Stimulated activated memory B cell treated with anti-CD40 and anti-IgM and Interleukin-4, amounts not matched to agents 10 μg/mL and 1 μg/mL and 100 μg/mL, for 72 hours (primary cell): ENCODE results near the gene NDUFA13.
"Not testable (repeated sequence)": the region's sequence is repeated elsewhere in the genome, so short reads cannot be mapped to it uniquely, and the experiment has no call there.

Experiments
- ATAC-seq: fragments of 150-1000 bp; cut with Tn5 transposase; 2 replicates; pipeline ENCODE4 v1.10.0; 2021
- H3K27ac Mint-ChIP-seq: one replicate; pipeline ENCODE4 v1.8.0; 2022; ENCODE audit warnings: mild to moderate bottlenecking, mixed read lengths
- H3K27me3 Mint-ChIP-seq: one replicate; pipeline ENCODE4 v1.8.0; 2022; ENCODE audit warnings: mixed read lengths
- H3K36me3 Mint-ChIP-seq: one replicate; pipeline ENCODE4 v1.8.0; 2022; ENCODE audit warnings: mixed read lengths
- H3K4me1 Mint-ChIP-seq: one replicate; pipeline ENCODE4 v1.8.0; 2022; ENCODE audit warnings: mixed read lengths
- H3K4me3 Mint-ChIP-seq: one replicate; pipeline ENCODE4 v1.8.0; 2022; ENCODE audit warnings: mild to moderate bottlenecking, moderate library complexity, mixed read lengths
- H3K9me3 Mint-ChIP-seq: one replicate; pipeline ENCODE4 v1.8.0; 2022; ENCODE audit warnings: mixed read lengths

The NDUFA13 gene

GRCh38 chr19:19515642-19516519, at the start of gene NDUFA13:
NDUFA13 (plus strand) TSS chr19:19516225; CDS start chr19:19516239, 14 bp downstream.
- no peaks in the 10 kb centered on the region for H3K9me3 Mint-ChIP-seq
- peak within 1 kb of the TSS; percentile 97 for H3K27ac Mint-ChIP-seq

GRCh38 chr19:19468424-19469050, 47.5 kb upstream of the NDUFA13 start:
- Mint-ChIP-seq H3K4me1 (peaks cover 61% of the 10 kb centered on the region), H3K36me3 (peaks cover 56% of the 10 kb centered on the region)

More at GRCh38 chr19:19515642-19516519, at the start of gene NDUFA13:
- Mint-ChIP-seq H3K36me3 (peaks cover 19% of the 10 kb centered on the region), H3K4me3 (peak within 1 kb of the TSS; percentile 82), H3K27me3 (no peaks in the 10 kb centered on the region), H3K4me1 (peaks cover 31% of the 10 kb centered on the region)
- ATAC-seq: peak; percentile 97

GRCh38 chr19:19470579-19470978, 45.4 kb upstream of the NDUFA13 start:
- ATAC-seq: no peak
- no peaks in the 10 kb centered on the region for H3K27me3 Mint-ChIP-seq
- peaks cover 8% of the 10 kb centered on the region for H3K9me3 Mint-ChIP-seq
- H3K36me3 Mint-ChIP-seq: peaks cover 49% of the 10 kb centered on the region
- no peak overlapping the region for H3K4me3 Mint-ChIP-seq
- H3K27ac Mint-ChIP-seq: peak overlapping the region; percentile 77
- peaks cover 61% of the 10 kb centered on the region for H3K4me1 Mint-ChIP-seq

More at GRCh38 chr19:19468424-19469050, 47.5 kb upstream of the NDUFA13 start:
- Mint-ChIP-seq H3K4me3 (no peak overlapping the region), H3K27ac (no peak overlapping the region), H3K9me3 (peaks cover 8% of the 10 kb centered on the region), H3K27me3 (no peaks in the 10 kb centered on the region)
- no peak for ATAC-seq

GRCh38 chr19:19471682-19472081, 44.3 kb upstream of the NDUFA13 start:
- Mint-ChIP-seq H3K27ac (peak overlapping the region; percentile 77), H3K9me3 (peaks cover 5% of the 10 kb centered on the region), H3K36me3 (peaks cover 47% of the 10 kb centered on the region), H3K4me3 (peak overlapping the region; percentile 34), H3K27me3 (no peaks in the 10 kb centered on the region), H3K4me1 (peaks cover 65% of the 10 kb centered on the region)
- peak; percentile 65 for ATAC-seq

- H3K36me3 Mint-ChIP-seq: peaks cover 42% of the 10 kb centered on the region
- peaks cover 69% of the 10 kb centered on the region for H3K4me1 Mint-ChIP-seq
- peak overlapping the region; percentile 77 for H3K27ac Mint-ChIP-seq
- not testable (repeated sequence) for H3K27me3 Mint-ChIP-seq, ATAC-seq, H3K9me3 Mint-ChIP-seq
- H3K4me3 Mint-ChIP-seq: peak overlapping the region; percentile 34
These were observed 43.9 kb upstream of the NDUFA13 start for GRCh38 chr19:19472106-19472505.

- Mint-ChIP-seq H3K4me1 (peaks cover 84% of the 10 kb centered on the region), H3K27ac (peak overlapping the region; percentile 77), H3K36me3 (peaks cover 22% of the 10 kb centered on the region)
These were observed 40.8 kb upstream of the NDUFA13 start for GRCh38 chr19:19475015-19475765.

GRCh38 chr19:19475849-19476828, 39.9 kb upstream of the NDUFA13 start:
- H3K27me3 Mint-ChIP-seq: no peaks in the 10 kb centered on the region
- H3K9me3 Mint-ChIP-seq: no peaks in the 10 kb centered on the region
- ATAC-seq: no peak
- H3K4me1 Mint-ChIP-seq: peaks cover 84% of the 10 kb centered on the region
- peaks cover 22% of the 10 kb centered on the region for H3K36me3 Mint-ChIP-seq
- H3K27ac Mint-ChIP-seq: peak overlapping the region; percentile 77
- no peak overlapping the region for H3K4me3 Mint-ChIP-seq

More at GRCh38 chr19:19475015-19475765, 40.8 kb upstream of the NDUFA13 start:
- ATAC-seq: no peak
- Mint-ChIP-seq H3K27me3 (no peaks in the 10 kb centered on the region), H3K4me3 (no peak overlapping the region), H3K9me3 (no peaks in the 10 kb centered on the region)

- Mint-ChIP-seq H3K36me3 (peaks cover 29% of the 10 kb centered on the region), H3K27ac (peak overlapping the region; percentile 77), H3K4me1 (peaks cover 76% of the 10 kb centered on the region), H3K27me3 (no peaks in the 10 kb centered on the region), H3K9me3 (no peaks in the 10 kb centered on the region), H3K4me3 (no peak overlapping the region)
- no peak for ATAC-seq
These were observed 38.2 kb upstream of the NDUFA13 start for GRCh38 chr19:19477705-19478383.

- no peaks in the 10 kb centered on the region for H3K27me3 Mint-ChIP-seq
- H3K27ac Mint-ChIP-seq: peak overlapping the region; percentile 69
- H3K4me1 Mint-ChIP-seq: peaks cover 72% of the 10 kb centered on the region
- no peak for ATAC-seq
- no peak overlapping the region for H3K4me3 Mint-ChIP-seq
- H3K9me3 Mint-ChIP-seq: no peaks in the 10 kb centered on the region
- H3K36me3 Mint-ChIP-seq: peaks cover 26% of the 10 kb centered on the region
These were observed 35.3 kb upstream of the NDUFA13 start for GRCh38 chr19:19480688-19481087.

GRCh38 chr19:19482809-19483596, 33.0 kb upstream of the NDUFA13 start:
- peaks cover 18% of the 10 kb centered on the region for H3K36me3 Mint-ChIP-seq
- peaks cover 70% of the 10 kb centered on the region for H3K4me1 Mint-ChIP-seq
- no peak for ATAC-seq
- H3K9me3 Mint-ChIP-seq: no peaks in the 10 kb centered on the region
- H3K4me3 Mint-ChIP-seq: no peak overlapping the region
- no peaks in the 10 kb centered on the region for H3K27me3 Mint-ChIP-seq
- H3K27ac Mint-ChIP-seq: peak overlapping the region; percentile 69

GRCh38 chr19:19485161-19485997, 30.6 kb upstream of the NDUFA13 start:
- Mint-ChIP-seq H3K27ac (peak overlapping the region; percentile 89), H3K36me3 (peaks cover 13% of the 10 kb centered on the region), H3K27me3 (no peaks in the 10 kb centered on the region), H3K4me1 (peaks cover 82% of the 10 kb centered on the region), H3K9me3 (no peaks in the 10 kb centered on the region), H3K4me3 (peak overlapping the region; percentile 28)
- peak; percentile 86 for ATAC-seq

- Mint-ChIP-seq H3K4me3 (no peak overlapping the region), H3K27me3 (no peaks in the 10 kb centered on the region), H3K27ac (peak overlapping the region; percentile 89), H3K4me1 (peaks cover 81% of the 10 kb centered on the region), H3K9me3 (no peaks in the 10 kb centered on the region), H3K36me3 (peaks cover 13% of the 10 kb centered on the region)
- ATAC-seq: no peak
These were observed 30.1 kb upstream of the NDUFA13 start for GRCh38 chr19:19485998-19486290.
